ENCODE measurements around the gene NUTM1.

NUTM1 gene

GRCh38 chr15:34342737-34343575 lies at the start of gene NUTM1, which contains the start of gene NOP10:
TSS of gene NUTM1 (plus strand) at chr15:34343315. CDS start at chr15:34343697, 382 bp downstream.
TSS of gene NOP10 (minus strand) at chr15:34343136. CDS start at chr15:34343073, 63 bp downstream.
- TF ChIP-seq CTCF (IDR thresholded peaks at IDR 0.05; ENCODE audit: poor library complexity, severe bottlenecking) = peak; percentile 100
- Histone ChIP-seq H3K27ac (ENCODE audit: poor library complexity, severe bottlenecking) (peak within 1 kb of the TSS; percentile 72), H3K9me3 (ENCODE audit: severe bottlenecking) (no peaks in the 10 kb centered on the region), H3K4me1 (ENCODE audit: insufficient read depth, poor library complexity, severe bottlenecking) (peaks cover 8% of the 10 kb centered on the region), H3K36me3 (ENCODE audit: low read depth) (peaks cover 39% of the 10 kb centered on the region), H3K27me3 (ENCODE audit: insufficient read depth, poor library complexity, severe bottlenecking) (no peaks in the 10 kb centered on the region), H3K4me3 (ENCODE audit: severe bottlenecking) (peak within 1 kb of the TSS; percentile 60)
- peak; percentile 94 for DNase-seq (ENCODE audit: low spot score)
- ATAC-seq (ENCODE audit: low read depth) = peak; percentile 83

DNA sequence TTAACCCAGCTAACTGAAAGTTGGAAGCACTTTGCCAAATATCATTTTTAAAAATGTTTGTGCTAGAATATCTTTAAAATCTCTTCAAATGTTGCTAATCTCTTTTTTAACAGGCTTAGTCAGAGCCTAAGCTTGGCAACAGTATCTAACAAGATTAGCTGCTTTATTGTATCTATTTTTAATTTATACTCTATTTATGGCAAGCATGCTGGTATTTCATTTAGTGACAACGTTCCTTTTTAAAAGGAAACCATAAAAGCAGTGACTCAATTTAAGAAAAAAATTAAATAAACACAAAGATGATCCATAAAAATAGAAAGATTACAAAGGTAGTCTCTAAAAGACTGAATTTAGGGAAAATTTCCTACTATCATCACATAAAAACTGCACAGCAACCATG lies 46.1 kb upstream of the NUTM1 start:
- TF ChIP-seq CTCF (IDR thresholded peaks at IDR 0.05; ENCODE audit: poor library complexity, severe bottlenecking) = no peak
- no peaks in the 10 kb centered on the region for H3K27me3 ChIP-seq (ENCODE audit: insufficient read depth, poor library complexity, severe bottlenecking)
- peaks cover 18% of the 10 kb centered on the region for H3K4me1 ChIP-seq (ENCODE audit: insufficient read depth, poor library complexity, severe bottlenecking)
- no peak overlapping the region for H3K4me3 ChIP-seq (ENCODE audit: severe bottlenecking)
- H3K36me3 ChIP-seq (ENCODE audit: low read depth) = no peaks in the 10 kb centered on the region
- no peak for DNase-seq (ENCODE audit: low spot score)
- H3K9me3 ChIP-seq (ENCODE audit: severe bottlenecking) = no peaks in the 10 kb centered on the region
- no peak overlapping the region for H3K27ac ChIP-seq (ENCODE audit: poor library complexity, severe bottlenecking)
- ATAC-seq (ENCODE audit: low read depth) = no peak; the same call in 2 of the 3 replicates

GRCh38 chr15:34301058-34301457 lies 42.1 kb upstream of the NUTM1 start:
- peaks cover 27% of the 10 kb centered on the region for H3K4me1 ChIP-seq (ENCODE audit: insufficient read depth, poor library complexity, severe bottlenecking)
- peak overlapping the region; percentile 3 for H3K27ac ChIP-seq (ENCODE audit: poor library complexity, severe bottlenecking)
- DNase-seq (ENCODE audit: low spot score) = no peak
- no peak overlapping the region for H3K4me3 ChIP-seq (ENCODE audit: severe bottlenecking)
- H3K36me3 ChIP-seq (ENCODE audit: low read depth) = no peaks in the 10 kb centered on the region
- peak; percentile 62 for ATAC-seq (ENCODE audit: low read depth)
- no peaks in the 10 kb centered on the region for H3K27me3 ChIP-seq (ENCODE audit: insufficient read depth, poor library complexity, severe bottlenecking)
- TF ChIP-seq CTCF (IDR thresholded peaks at IDR 0.05; ENCODE audit: poor library complexity, severe bottlenecking) = no peak
- no peaks in the 10 kb centered on the region for H3K9me3 ChIP-seq (ENCODE audit: severe bottlenecking)

DNA sequence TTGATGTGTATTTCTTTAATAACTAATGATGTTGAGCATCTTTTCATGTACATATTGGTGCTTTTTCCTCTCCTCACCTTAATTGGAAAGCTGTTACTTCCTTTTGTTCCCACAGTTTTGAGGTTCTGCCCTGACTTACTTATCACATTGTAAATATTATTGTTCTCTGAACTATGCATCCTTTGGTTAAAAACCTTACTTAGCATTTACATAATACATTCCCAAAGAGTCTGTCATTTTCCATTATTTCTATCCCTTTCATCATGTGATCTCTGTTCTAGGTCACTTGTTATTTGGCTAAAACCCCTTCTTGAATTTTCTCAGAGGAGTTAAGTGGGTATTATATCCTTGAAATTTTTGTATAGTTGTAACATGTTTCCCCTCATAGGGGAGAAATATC lies 38.5 kb upstream of the NUTM1 start:
- H3K4me1 ChIP-seq (ENCODE audit: insufficient read depth, poor library complexity, severe bottlenecking) = peaks cover 20% of the 10 kb centered on the region
- no peak for TF ChIP-seq CTCF (IDR thresholded peaks at IDR 0.05; ENCODE audit: poor library complexity, severe bottlenecking)
- no peak for DNase-seq (ENCODE audit: low spot score)
- H3K27me3 ChIP-seq (ENCODE audit: insufficient read depth, poor library complexity, severe bottlenecking) = no peaks in the 10 kb centered on the region
- no peak overlapping the region for H3K27ac ChIP-seq (ENCODE audit: poor library complexity, severe bottlenecking)
- no peaks in the 10 kb centered on the region for H3K9me3 ChIP-seq (ENCODE audit: severe bottlenecking)
- H3K4me3 ChIP-seq (ENCODE audit: severe bottlenecking) = no peak overlapping the region
- H3K36me3 ChIP-seq (ENCODE audit: low read depth) = no peaks in the 10 kb centered on the region
- peak; percentile 69 for ATAC-seq (ENCODE audit: low read depth)

- no peak for TF ChIP-seq CTCF (IDR thresholded peaks at IDR 0.05; ENCODE audit: poor library complexity, severe bottlenecking)
- no peaks in the 10 kb centered on the region for H3K36me3 ChIP-seq (ENCODE audit: low read depth)
- no peaks in the 10 kb centered on the region for H3K27me3 ChIP-seq (ENCODE audit: insufficient read depth, poor library complexity, severe bottlenecking)
- H3K4me1 ChIP-seq (ENCODE audit: insufficient read depth, poor library complexity, severe bottlenecking) = no peaks in the 10 kb centered on the region
- H3K4me3 ChIP-seq (ENCODE audit: severe bottlenecking) = no peak overlapping the region
- ATAC-seq (ENCODE audit: low read depth) (peak; percentile 33; the same call in 1 of the 3 replicates), DNase-seq (ENCODE audit: low spot score) (no peak)
- H3K27ac ChIP-seq (ENCODE audit: poor library complexity, severe bottlenecking) = no peak overlapping the region
- no peaks in the 10 kb centered on the region for H3K9me3 ChIP-seq (ENCODE audit: severe bottlenecking)
Observed at GRCh38 chr15:34311563-34311962, 31.6 kb upstream of the NUTM1 start.
